CD4-positive, alpha-beta T cell (primary cell): ENCODE measurements around the gene STX16. TPM values are rescaled to one million over a fixed set of nuclear protein-coding genes. Genes with fewer than 3 reads are reported as not detected.

Source experiments
- ATAC-seq: fragments of 200-7000 bp; cut with Tn5 transposase; one replicate; pipeline ENCODE4 v1.10.0; 2022; ENCODE audit warnings: mild to moderate bottlenecking; ENCODE audit not compliant: poor library complexity
- CTCF ChIA-PET: fragments of 350-600 bp; sonication (Branson Sonifier 250); formaldehyde crosslinking; loops from one replicate; lab custom pipeline; 2021; ENCODE audit warnings: antibody characterized with exemption, inconsistent platforms; lab: Charles Lee
- POLR2A ChIA-PET: fragments of 350-600 bp; sonication (Branson Sonifier 250); formaldehyde crosslinking; loops from one replicate; lab custom pipeline; 2021; ENCODE audit warnings: antibody characterized with exemption, inconsistent platforms; lab: Charles Lee
- DNase-seq, 14 experiments: peaks; one replicate each; pipeline ENCODE4 v3.0.0-alpha.2; 2013 to 2020; ENCODE audit warnings: mixed read lengths in 2 of 14
- H3K27ac ChIP-seq, 2 donors: one replicate each; pipeline versions ENCODE4 v1.5.1 to v1.7.0; 2013; ENCODE audit warnings: low read length in 2 of 2, low read depth in 1 of 2, mild to moderate bottlenecking in 1 of 2
- H3K27me3 ChIP-seq, 2 experiments: 1 replicate in 1 of 2; 2 replicates in 1 of 2; pipeline versions ENCODE4 v1.6.1 to v1.7.0; 2013; ENCODE audit warnings: low read length in 2 of 2, control low read depth in 1 of 2, mild to moderate bottlenecking in 1 of 2, moderate library complexity in 1 of 2; ENCODE audit not compliant: insufficient read depth in 2 of 2, control insufficient read depth in 1 of 2
- H3K36me3 ChIP-seq: one replicate; pipeline ENCODE4 v1.6.1; 2013; ENCODE audit warnings: low read length, control low read depth; ENCODE audit not compliant: insufficient read depth
- H3K4me1 ChIP-seq: one replicate; pipeline ENCODE4 v1.6.1; 2013; ENCODE audit warnings: low read length, control low read depth; ENCODE audit not compliant: insufficient read depth
- H3K4me3 ChIP-seq: one replicate; pipeline ENCODE4 v1.5.1; 2013; ENCODE audit warnings: mild to moderate bottlenecking, low read length, moderate library complexity
- H3K9me3 ChIP-seq, 2 experiments: 1 replicate in 1 of 2; 2 replicates in 1 of 2; pipeline versions ENCODE4 v1.6.1 to v1.7.0; 2013; ENCODE audit warnings: low read length in 2 of 2, mild to moderate bottlenecking in 2 of 2, control low read depth in 1 of 2, moderate library complexity in 1 of 2; ENCODE audit not compliant: control insufficient read depth in 1 of 2, insufficient read depth in 1 of 2
- H3K27ac Mint-ChIP-seq: one replicate; pipeline ENCODE4 v1.8.0; 2020; ENCODE audit warnings: mixed read lengths
- H3K27me3 Mint-ChIP-seq: one replicate; pipeline ENCODE4 v1.8.0; 2021; ENCODE audit warnings: mixed read lengths
- H3K36me3 Mint-ChIP-seq: one replicate; pipeline ENCODE4 v1.8.0; 2021; ENCODE audit warnings: low read depth, mixed read lengths
- H3K4me1 Mint-ChIP-seq: one replicate; pipeline ENCODE4 v1.8.0; 2021; ENCODE audit warnings: low read depth, mixed read lengths
- H3K4me3 Mint-ChIP-seq: one replicate; pipeline ENCODE4 v1.8.0; 2020; ENCODE audit warnings: mild to moderate bottlenecking, mixed read lengths
- H3K9me3 Mint-ChIP-seq: one replicate; pipeline ENCODE4 v1.8.0; 2020; ENCODE audit warnings: mixed read lengths
- intact Hi-C, 2 experiments: fragments of 100-400 bp; cut with DNase I in 1 of 2; cut with micrococcal nuclease in 1 of 2; formaldehyde crosslinking; loops; one replicate each; pipeline versions ENCODE4 v1.15.1 to v1.9.0; 2023 to 2025; cut with DNase I, micrococcal nuclease
- total RNA-seq, 174 experiments: library from RNA in 2 of 174; stranded (reverse) in 2 of 174; gene quantifications; one replicate each; pipeline ENCODE4 v1.2.3 and lab custom pipeline; 2021 to 2026
- TF ChIP-seq, protein P1 (sequence below): fragments of 200-600 bp; IDR thresholded peaks from one replicate; pipeline ENCODE4 v1.8.0; 2022; ENCODE audit warnings: antibody characterized with exemption, mild to moderate bottlenecking

STX16 gene
- total RNA-seq, 2 experiments from 2014 or later, result 179 to 181 TPM

DNA sequence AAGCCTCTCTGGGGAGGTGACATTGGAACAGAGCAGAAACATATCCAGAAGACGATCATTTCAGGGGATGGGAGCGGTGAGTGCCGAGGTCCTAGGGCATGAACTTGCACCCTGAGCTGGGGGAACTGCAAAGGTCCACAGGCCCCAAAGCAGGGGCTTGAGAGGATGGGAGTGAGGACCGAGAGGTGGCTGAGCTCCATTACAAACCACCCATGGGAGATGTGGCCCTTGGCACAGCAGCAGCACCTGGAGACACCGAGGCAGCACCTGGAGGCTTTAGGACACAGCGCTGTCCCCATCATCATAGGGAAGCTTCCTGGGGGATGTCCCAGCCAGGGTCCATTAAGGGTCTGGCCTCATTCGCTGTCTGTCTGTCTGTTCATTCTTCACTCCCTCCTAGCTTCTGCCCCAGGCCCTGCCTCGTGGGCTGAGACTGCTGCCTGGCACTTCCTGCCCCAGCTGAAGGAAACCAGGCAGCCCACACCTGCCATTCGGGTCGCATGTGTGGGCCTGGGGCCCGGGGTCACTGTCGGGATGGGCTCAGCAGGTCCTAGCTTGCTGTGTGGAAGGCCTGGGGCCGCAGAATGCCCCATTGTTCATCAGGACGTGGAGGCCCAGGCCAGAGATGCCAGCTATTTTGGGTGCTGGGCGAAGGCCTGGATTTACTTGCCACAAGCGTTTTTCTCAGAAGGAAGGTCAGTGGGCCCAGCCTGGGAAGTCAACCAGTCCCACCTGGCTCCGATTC lies 42.8 kb upstream of the STX16 start:
- Mint-ChIP-seq H3K4me1 (no peaks in the 10 kb centered on the region), H3K27ac (no peak overlapping the region), H3K36me3 (no peaks in the 10 kb centered on the region), H3K4me3 (no peak overlapping the region), H3K27me3 (no peaks in the 10 kb centered on the region), H3K9me3 (peaks cover 3% of the 10 kb centered on the region)
- intact Hi-C loops, result no loop called here
- Histone ChIP-seq H3K27me3 (no peaks in the 10 kb centered on the region), H3K27ac (no peak overlapping the region), H3K4me3 (no peak overlapping the region), H3K9me3 (no peaks in the 10 kb centered on the region), H3K36me3 (no peaks in the 10 kb centered on the region), H3K4me1 (no peaks in the 10 kb centered on the region)
- TF ChIP-seq, protein P1, sequence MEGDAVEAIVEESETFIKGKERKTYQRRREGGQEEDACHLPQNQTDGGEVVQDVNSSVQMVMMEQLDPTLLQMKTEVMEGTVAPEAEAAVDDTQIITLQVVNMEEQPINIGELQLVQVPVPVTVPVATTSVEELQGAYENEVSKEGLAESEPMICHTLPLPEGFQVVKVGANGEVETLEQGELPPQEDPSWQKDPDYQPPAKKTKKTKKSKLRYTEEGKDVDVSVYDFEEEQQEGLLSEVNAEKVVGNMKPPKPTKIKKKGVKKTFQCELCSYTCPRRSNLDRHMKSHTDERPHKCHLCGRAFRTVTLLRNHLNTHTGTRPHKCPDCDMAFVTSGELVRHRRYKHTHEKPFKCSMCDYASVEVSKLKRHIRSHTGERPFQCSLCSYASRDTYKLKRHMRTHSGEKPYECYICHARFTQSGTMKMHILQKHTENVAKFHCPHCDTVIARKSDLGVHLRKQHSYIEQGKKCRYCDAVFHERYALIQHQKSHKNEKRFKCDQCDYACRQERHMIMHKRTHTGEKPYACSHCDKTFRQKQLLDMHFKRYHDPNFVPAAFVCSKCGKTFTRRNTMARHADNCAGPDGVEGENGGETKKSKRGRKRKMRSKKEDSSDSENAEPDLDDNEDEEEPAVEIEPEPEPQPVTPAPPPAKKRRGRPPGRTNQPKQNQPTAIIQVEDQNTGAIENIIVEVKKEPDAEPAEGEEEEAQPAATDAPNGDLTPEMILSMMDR, result no peak
- no peak for ATAC-seq
- no peak for DNase-seq
- ChIA-PET CTCF (no interaction called here), POLR2A (no interaction called here)

DNA sequence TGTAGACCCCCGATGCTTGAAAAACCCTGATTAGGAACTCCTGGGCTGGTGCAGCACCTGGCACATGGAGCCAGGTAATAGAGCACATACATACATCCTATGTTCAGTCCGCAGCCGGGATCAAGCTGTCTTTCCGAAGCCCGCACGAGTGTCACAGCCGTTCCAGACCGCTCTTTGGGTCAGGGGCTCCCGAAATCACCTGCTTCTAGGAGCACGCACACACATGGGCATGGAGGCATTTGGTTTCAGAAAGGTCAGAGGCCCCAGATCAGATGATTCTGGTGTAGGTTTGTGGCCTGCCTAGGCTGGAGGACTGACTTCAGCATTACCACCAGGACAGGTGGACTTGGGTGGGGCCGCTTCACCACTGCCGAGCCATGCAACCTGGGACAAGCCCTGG lies 42.1 kb upstream of the STX16 start:
- no peak overlapping the region for H3K27ac ChIP-seq
- H3K9me3 ChIP-seq, result no peaks in the 10 kb centered on the region
- H3K36me3 Mint-ChIP-seq, result no peaks in the 10 kb centered on the region
- no peak overlapping the region for H3K27ac Mint-ChIP-seq
- intact Hi-C loops, result no loop called here
- H3K9me3 Mint-ChIP-seq, result no peaks in the 10 kb centered on the region
- POLR2A ChIA-PET, result no interaction called here
- no peaks in the 10 kb centered on the region for H3K4me1 Mint-ChIP-seq
- no peaks in the 10 kb centered on the region for H3K27me3 ChIP-seq
- DNase-seq, result no peak
- TF ChIP-seq, protein P1, result no peak
- CTCF ChIA-PET, result interaction anchor here (0.9 kb wide), 1 partner anchor 13 kb away, joined by 3 read pairs; no protein-coding TSS in a partner anchor
- no peaks in the 10 kb centered on the region for H3K4me1 ChIP-seq
- H3K27me3 Mint-ChIP-seq, result no peaks in the 10 kb centered on the region
- H3K4me3 ChIP-seq, result no peak overlapping the region
- ATAC-seq, result no peak
- H3K36me3 ChIP-seq, result no peaks in the 10 kb centered on the region
- no peak overlapping the region for H3K4me3 Mint-ChIP-seq

DNA sequence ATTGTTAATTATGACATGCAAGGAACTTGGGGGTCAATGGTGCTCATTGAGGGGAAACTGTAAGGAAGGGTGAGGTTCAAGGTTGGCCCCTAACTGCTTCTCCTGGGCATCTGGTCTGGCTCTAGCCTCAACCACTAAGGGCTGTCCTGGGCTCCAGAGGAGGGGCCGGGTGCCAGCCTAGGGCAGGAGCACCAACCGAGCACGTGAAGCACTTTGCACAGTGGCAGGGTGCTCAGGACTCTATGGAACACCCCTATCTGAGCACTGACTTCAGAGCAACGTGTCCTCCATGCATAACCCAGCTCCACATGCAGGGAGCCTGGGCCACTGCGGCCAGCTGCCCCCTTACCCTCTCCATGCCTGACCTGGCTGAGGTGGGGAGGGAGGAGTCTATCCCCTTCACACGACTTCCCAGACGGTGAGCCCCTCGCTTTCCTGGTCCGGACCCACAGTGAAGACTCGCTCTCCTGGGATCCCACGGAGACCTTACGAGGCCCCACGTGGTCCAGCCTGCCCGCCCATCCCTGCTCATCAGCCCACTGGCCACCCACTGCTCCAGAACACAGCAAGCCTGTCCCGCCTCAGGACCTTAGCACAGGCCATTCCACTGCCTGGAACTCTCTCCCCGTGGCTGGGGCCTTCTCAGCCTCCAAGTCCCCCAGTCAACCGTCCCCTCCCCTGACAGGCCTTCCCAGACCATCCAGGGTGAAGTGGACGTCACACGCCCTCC lies 40.8 kb upstream of the STX16 start:
- CTCF ChIA-PET, result interaction anchor here (0.9 kb wide), 1 partner anchor 11 kb away, joined by 3 read pairs; no protein-coding TSS in a partner anchor
- Mint-ChIP-seq H3K9me3 (no peaks in the 10 kb centered on the region), H3K36me3 (no peaks in the 10 kb centered on the region), H3K4me1 (no peaks in the 10 kb centered on the region), H3K27me3 (no peaks in the 10 kb centered on the region), H3K4me3 (no peak overlapping the region), H3K27ac (no peak overlapping the region)
- POLR2A ChIA-PET, result no interaction called here
- Histone ChIP-seq H3K27ac (no peak overlapping the region), H3K36me3 (no peaks in the 10 kb centered on the region), H3K27me3 (no peaks in the 10 kb centered on the region), H3K9me3 (no peaks in the 10 kb centered on the region), H3K4me1 (no peaks in the 10 kb centered on the region), H3K4me3 (no peak overlapping the region)
- TF ChIP-seq, protein P1, result no peak
- ATAC-seq, result no peak
- no peak for DNase-seq
- intact Hi-C loops, result no loop called here
